Activated CD4-positive, CD25-positive, alpha-beta regulatory T cell treated with anti-CD3 and anti-CD28 coated beads, Interleukin-2, amount 50 U/mL, for 16 hours (primary cell): ENCODE data around the gene OXSM.

Experiments
- DNase-seq: peaks from one replicate; pipeline ENCODE4 v3.0.0-alpha.2; 2020; ENCODE audit warnings: low read depth, low spot score

OXSM gene

GRCh38 chr3:25803833-25804232 lies 13.9 kb downstream of the OXSM start:
- DNase-seq: no peak

DNA sequence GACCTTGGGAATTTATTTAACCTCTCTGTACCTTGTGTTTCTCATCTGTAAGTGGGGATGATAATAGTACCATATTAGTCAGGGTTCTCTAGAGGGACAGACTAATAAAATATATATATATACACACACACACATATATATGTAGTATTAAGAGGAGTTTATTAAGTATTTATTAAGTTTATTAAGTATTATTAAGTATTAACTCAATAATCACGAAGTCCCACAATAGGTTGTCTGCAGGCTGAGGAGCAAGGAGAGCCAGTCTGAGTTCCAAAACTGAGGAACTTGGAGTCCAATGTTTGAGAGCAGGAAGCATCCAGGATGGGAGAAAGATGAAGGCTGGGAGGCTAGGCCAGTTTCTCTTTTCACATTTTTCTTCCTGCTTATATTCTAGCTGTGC lies 14.8 kb downstream of the OXSM start:
- DNase-seq: no peak

DNA sequence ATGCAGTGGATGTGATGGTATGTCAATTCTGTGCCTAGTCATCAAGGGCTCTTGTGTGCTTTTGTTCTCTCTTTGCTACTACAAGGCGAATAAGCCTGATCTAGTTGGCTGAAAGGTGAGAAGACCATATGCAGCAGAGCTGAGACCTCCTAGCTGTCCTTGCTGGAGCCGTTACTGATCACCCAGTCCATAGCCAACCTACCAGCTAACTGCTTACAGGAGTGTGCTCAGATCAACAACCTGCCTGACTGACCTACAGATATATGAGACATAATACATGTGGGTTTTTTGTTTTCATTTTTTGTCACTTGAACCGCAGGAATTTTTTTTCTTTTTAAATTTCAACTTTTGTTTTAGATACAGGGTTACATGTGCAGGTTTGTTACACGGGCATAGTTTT lies 22.8 kb downstream of the OXSM start:
- DNase-seq: no peak

- no peak for DNase-seq
Measured at GRCh38 chr3:25817107-25817506, 27.2 kb downstream of the OXSM start.

- no peak for DNase-seq
Measured at GRCh38 chr3:25817638-25818037, 27.7 kb downstream of the OXSM start.

DNA sequence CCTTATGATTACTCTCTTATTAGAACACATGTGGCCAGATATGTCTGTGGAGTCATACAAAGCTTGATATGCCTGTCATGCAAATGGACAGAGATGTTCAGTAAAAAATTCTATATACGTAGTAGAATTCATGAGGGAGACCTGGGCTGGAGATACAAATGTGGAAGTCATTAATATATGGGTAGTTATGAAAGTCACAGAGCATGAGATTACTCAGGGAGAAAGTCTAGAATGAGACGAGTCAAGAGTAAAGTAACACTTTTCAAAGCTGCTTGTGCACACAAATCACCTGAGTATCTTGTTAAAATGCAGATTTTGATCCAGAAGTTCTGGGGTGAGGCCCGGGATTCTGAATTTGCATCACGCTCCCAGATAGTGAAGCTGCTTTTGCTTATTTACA lies 28.4 kb downstream of the OXSM start:
- DNase-seq: no peak

GRCh38 chr3:25820366-25820765 lies 30.5 kb downstream of the OXSM start:
- DNase-seq: no peak

DNA sequence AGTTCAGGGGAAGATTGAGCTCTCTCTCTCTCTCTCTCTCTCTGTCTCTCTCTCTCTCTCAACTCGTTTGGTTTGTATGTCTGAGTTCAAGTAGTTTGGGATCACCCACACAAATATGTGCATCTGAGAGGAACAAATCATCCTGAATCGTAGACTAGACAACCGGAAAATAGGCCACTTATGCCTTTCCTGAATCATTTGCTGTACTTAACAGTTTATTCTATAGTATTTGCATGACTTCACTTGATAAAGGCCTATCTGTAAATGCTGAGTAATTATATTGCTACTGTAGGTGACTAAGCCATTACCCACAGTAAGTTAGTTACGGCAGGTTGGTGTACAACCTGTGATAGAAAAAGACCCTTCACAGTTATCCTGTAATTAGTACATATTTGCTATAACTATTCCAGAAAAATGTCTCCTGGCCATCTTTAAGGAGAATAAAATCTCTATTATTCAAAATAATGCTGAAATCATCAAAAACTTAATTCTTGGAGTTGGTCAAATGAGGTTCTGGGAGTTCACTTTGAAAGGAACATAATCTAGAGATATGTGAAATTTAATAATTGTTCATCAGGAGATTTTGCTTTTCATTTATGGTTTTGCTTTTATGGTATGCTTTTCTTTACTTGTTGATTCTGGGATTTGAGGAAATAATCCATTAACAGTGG lies 31.1 kb downstream of the OXSM start:
- no peak for DNase-seq

GRCh38 chr3:25821746-25822573 lies 32.1 kb downstream of the OXSM start:
- no peak for DNase-seq

DNA sequence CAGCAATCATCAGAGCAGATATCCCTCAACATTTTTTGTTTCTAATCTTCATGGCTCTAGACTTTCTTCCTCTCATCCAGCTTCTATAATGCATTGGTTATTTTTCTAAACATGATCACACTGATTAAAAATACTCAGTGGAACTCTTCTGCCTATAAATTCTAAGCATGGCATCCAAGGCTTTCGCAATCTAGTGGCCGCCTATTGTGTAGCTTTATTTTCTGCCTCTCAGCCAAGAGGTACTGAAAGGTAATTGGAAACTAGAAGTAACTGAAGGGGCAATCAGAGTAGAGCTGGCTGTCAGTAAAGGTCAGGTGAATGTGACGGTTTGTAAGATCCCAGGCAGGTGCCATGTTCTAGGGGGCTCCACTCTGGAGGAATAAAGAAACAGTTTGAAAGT lies 33.4 kb downstream of the OXSM start:
- DNase-seq: no peak

GRCh38 chr3:25826510-25826909 lies 36.6 kb downstream of the OXSM start:
- DNase-seq: no peak

GRCh38 chr3:25830373-25831280 lies 40.7 kb downstream of the OXSM start:
- DNase-seq: no peak

- no peak for DNase-seq
Measured at GRCh38 chr3:25831578-25831977, 41.7 kb downstream of the OXSM start.

DNA sequence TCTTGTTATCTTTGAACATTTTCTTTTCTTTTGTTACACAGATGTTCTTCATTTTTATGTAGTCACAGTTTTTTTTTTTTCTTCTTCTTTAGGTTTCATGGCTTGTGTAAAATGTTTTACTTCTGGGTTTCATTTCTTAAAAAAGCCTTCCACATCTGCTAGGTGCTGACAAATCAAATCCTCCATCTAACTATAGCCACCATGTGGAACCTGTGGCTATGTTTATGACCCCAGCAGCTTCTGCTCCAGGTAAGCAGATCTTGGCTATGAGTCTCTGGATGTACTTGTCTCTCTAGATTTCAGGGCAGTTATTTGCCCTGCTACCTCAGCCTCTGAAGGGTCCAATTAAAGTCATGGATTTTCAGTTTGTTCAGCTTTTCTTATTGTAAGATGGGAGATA lies 44.5 kb downstream of the OXSM start:
- no peak for DNase-seq

DNA sequence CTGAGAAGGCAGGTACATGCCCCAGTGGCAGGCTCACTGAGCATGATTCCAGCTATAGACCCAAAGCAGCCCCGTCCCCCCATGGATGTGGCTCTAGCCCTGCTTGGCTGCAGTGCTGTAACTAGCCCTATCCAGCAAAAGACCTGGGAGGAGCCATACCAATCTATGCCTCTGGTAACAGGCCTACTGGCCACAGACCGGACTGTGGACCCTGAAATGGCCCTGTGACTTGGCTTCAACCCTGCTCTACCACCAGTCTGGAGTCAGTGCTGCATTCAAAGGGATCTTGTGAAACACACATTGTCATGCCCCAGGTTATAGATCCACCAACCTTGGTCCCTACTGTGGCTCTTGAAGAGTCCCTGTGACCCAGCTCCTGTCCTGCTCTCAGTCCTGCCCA lies 46.7 kb downstream of the OXSM start:
- no peak for DNase-seq

GRCh38 chr3:25837038-25837437 lies 47.1 kb downstream of the OXSM start:
- no peak for DNase-seq

DNA sequence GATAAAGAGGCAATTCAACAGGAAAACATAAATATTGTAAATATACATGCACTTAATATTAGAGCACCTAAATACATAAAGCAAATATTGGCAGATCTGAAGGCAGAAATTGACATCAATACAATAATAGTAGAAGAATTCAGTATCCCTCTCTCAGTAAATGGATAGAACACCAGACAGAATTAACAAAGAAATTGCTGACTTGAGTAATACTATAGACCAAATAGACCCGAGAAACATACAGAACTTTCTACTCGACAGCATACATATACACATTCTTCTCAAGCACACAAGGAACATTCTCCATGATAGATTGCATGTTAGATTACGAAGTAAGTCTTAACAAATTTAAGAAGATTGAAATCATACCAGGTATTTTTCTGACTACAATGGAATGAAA lies 50.2 kb downstream of the OXSM start:
- no peak for DNase-seq

GRCh38 chr3:25843332-25843731 lies 53.4 kb downstream of the OXSM start:
- no peak for DNase-seq
